ENCODE measurements around the gene GLRX.

The GLRX gene

GRCh38 chr5:95822542-95823181, at the start of gene GLRX:
Gene GLRX, minus strand, starts transcription at chr5:95822726. Its CDS starts 64 bp downstream, at chr5:95822662.
- peak in 52 of 56 donors; percentile 9 to 78 (median 52) for DNase-seq

GRCh38 chr5:95871146-95871806, 48.8 kb upstream of the GLRX start:
- DNase-seq: no peak

GRCh38 chr5:95870105-95870672, 47.7 kb upstream of the GLRX start:
- DNase-seq: no peak

- DNase-seq: peak in 5 of 56 donors; percentile 6 to 33 (median 11)
Observed at GRCh38 chr5:95869173-95869855, 46.8 kb upstream of the GLRX start.

- no peak for DNase-seq
Observed at GRCh38 chr5:95868136-95868535, 45.6 kb upstream of the GLRX start.

- no peak for DNase-seq
Observed at GRCh38 chr5:95866435-95867040, 44.0 kb upstream of the GLRX start.

GRCh38 chr5:95864944-95865504, 42.5 kb upstream of the GLRX start:
- no peak for DNase-seq

GRCh38 chr5:95864456-95864855, 41.9 kb upstream of the GLRX start:
- DNase-seq: no peak

GRCh38 chr5:95863383-95863757, 40.8 kb upstream of the GLRX start:
- peak in 9 of 56 donors; percentile 2 to 60 (median 23) for DNase-seq

GRCh38 chr5:95862671-95863382, 40.3 kb upstream of the GLRX start:
- DNase-seq: peak in 2 of 56 donors; percentile 21 to 42

GRCh38 chr5:95861864-95862561, 39.5 kb upstream of the GLRX start:
- no peak for DNase-seq

GRCh38 chr5:95861221-95861863, 38.8 kb upstream of the GLRX start:
- DNase-seq: peak in 14 of 56 donors; percentile 3 to 54 (median 17)

- DNase-seq: no peak
Observed at GRCh38 chr5:95859661-95860060, 37.1 kb upstream of the GLRX start.

GRCh38 chr5:95858661-95859595, 36.4 kb upstream of the GLRX start:
- peak; percentile 46 to 98 (median 89) for DNase-seq

GRCh38 chr5:95858023-95858461, 35.5 kb upstream of the GLRX start:
- peak in 13 of 56 donors; percentile 9 to 59 (median 28) for DNase-seq

GRCh38 chr5:95857185-95857945, 34.8 kb upstream of the GLRX start:
- peak in 16 of 56 donors; percentile 9 to 48 (median 25) for DNase-seq

- peak in 14 of 56 donors; percentile 5 to 51 (median 13) for DNase-seq
Observed at GRCh38 chr5:95856501-95856981, 34.0 kb upstream of the GLRX start.

Data from amygdala (tissue), 56 donors.